KMS-11 (cell line): Measurements from ENCODE around the gene KRT82.

Experiments used
- H2AFZ ChIP-seq: fragments of 200-600 bp; sonication (generic); 2 replicates; pipeline ENCODE4 v1.6.1; 2016; ENCODE audit warnings: antibody characterized with exemption, mixed run types, low read depth
- H3K27ac ChIP-seq: fragments of 200-600 bp; sonication (generic); 2 replicates; pipeline ENCODE4 v1.6.1; 2016; ENCODE audit warnings: mild to moderate bottlenecking, mixed run types
- H3K27me3 ChIP-seq: fragments of 200-600 bp; sonication (generic); 2 replicates; pipeline ENCODE4 v1.6.1; 2017; ENCODE audit warnings: mild to moderate bottlenecking, low read depth, mixed run types, moderate library complexity; ENCODE audit not compliant: insufficient read depth
- H3K36me3 ChIP-seq: fragments of 200-600 bp; sonication (generic); 2 replicates; pipeline ENCODE4 v1.6.1; 2017; ENCODE audit warnings: mild to moderate bottlenecking, mixed run types; ENCODE audit not compliant: insufficient read depth
- H3K4me1 ChIP-seq: fragments of 200-600 bp; sonication (generic); 2 replicates; pipeline ENCODE4 v1.6.1; 2016; ENCODE audit warnings: mild to moderate bottlenecking, low read depth, mixed run types; ENCODE audit not compliant: poor library complexity, severe bottlenecking
- H3K4me2 ChIP-seq: fragments of 200-600 bp; sonication (generic); 2 replicates; pipeline ENCODE4 v1.7.0; 2016; ENCODE audit warnings: mild to moderate bottlenecking, mixed run types
- H3K4me3 ChIP-seq: fragments of 200-600 bp; sonication (generic); IDR thresholded peaks from 2 replicates; pipeline ENCODE4 v1.6.1; 2017; ENCODE audit warnings: low read depth, low read length, mixed read lengths; ENCODE audit not compliant: insufficient read depth
- H3K79me2 ChIP-seq: fragments of 200-600 bp; sonication (generic); 2 replicates; pipeline ENCODE4 v1.6.1; 2016; ENCODE audit warnings: low read depth, mixed run types; ENCODE audit not compliant: insufficient read depth
- H3K9ac ChIP-seq: fragments of 200-600 bp; sonication (generic); 2 replicates; pipeline ENCODE4 v1.6.1; 2016; ENCODE audit warnings: mild to moderate bottlenecking, mixed run types
- H4K20me1 ChIP-seq: fragments of 200-600 bp; sonication (generic); 2 replicates; pipeline ENCODE4 v1.6.1; 2016; ENCODE audit warnings: mild to moderate bottlenecking, mixed run types; ENCODE audit not compliant: insufficient read depth
- TF ChIP-seq, protein P1 (sequence below): fragments of 200-600 bp; sonication (generic); conservative IDR thresholded peaks from 2 replicates; pipeline ENCODE4 v1.6.1; 2017; ENCODE audit warnings: low read depth, mild to moderate bottlenecking, antibody characterized with exemption, low read length, moderate library complexity, mixed read lengths

KRT82 gene

DNA sequence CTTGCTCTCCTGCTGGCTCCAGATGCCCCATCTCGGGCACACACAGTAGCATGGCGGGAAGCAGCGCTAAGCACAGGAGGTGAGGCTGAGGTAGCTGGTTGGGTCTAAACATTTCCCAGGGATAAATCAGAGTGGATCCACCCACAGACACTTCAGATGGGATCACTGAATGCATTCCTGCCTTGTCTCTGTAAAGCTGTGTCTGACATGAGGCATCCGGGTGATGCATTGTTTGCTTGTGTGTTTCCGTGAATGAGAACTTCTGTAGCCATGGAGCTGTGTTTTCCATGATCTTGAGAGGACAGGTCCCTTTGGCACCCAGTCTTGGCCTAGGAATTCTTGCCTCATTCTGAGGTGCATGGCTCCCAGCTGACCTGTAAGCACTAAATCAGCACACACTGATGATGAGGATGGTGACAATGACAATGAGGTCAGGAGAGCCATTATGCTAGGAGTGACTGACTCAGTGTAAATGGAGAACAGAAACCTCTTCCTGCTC, 34.7 kb upstream of the KRT82 start:
- no peak overlapping the region for H2AFZ ChIP-seq
- no peaks in the 10 kb centered on the region for H3K36me3 ChIP-seq
- H3K4me3 ChIP-seq: no peak overlapping the region
- no peak overlapping the region for H3K9ac ChIP-seq
- H3K27me3 ChIP-seq: peaks cover 29% of the 10 kb centered on the region; the same call in 1 of the 2 replicates
- no peaks in the 10 kb centered on the region for H3K4me1 ChIP-seq
- H4K20me1 ChIP-seq: no peaks in the 10 kb centered on the region
- no peak overlapping the region for H3K27ac ChIP-seq
- TF ChIP-seq, protein P1, sequence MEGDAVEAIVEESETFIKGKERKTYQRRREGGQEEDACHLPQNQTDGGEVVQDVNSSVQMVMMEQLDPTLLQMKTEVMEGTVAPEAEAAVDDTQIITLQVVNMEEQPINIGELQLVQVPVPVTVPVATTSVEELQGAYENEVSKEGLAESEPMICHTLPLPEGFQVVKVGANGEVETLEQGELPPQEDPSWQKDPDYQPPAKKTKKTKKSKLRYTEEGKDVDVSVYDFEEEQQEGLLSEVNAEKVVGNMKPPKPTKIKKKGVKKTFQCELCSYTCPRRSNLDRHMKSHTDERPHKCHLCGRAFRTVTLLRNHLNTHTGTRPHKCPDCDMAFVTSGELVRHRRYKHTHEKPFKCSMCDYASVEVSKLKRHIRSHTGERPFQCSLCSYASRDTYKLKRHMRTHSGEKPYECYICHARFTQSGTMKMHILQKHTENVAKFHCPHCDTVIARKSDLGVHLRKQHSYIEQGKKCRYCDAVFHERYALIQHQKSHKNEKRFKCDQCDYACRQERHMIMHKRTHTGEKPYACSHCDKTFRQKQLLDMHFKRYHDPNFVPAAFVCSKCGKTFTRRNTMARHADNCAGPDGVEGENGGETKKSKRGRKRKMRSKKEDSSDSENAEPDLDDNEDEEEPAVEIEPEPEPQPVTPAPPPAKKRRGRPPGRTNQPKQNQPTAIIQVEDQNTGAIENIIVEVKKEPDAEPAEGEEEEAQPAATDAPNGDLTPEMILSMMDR: no peak
- no peak overlapping the region for H3K4me2 ChIP-seq
- H3K79me2 ChIP-seq: no peaks in the 10 kb centered on the region

DNA sequence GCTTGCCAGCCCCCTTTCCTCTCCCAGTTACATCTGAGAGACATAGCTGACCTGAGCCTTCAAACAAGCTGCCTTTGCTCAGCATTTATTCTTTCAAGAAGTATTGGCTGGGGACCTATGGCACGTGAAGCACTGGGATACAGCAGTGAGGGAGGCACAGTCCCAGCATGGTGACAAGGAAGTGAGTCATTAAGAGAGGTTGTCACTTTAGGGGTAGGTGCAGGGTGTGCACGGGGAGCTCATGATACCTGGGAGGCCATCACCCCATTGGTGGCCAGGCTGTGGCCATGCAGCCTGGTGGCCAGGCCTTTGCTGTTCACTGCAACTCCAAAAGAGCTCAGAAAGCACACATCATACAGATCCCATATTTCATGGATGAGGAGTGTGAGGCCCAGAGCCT, 33.7 kb upstream of the KRT82 start:
- Histone ChIP-seq H3K27me3 (peaks cover 31% of the 10 kb centered on the region; the same call in 1 of the 2 replicates), H3K4me2 (no peak overlapping the region), H4K20me1 (no peaks in the 10 kb centered on the region), H3K4me1 (no peaks in the 10 kb centered on the region), H3K79me2 (no peaks in the 10 kb centered on the region), H3K4me3 (no peak overlapping the region), H3K9ac (no peak overlapping the region), H3K36me3 (no peaks in the 10 kb centered on the region), H2AFZ (no peak overlapping the region), H3K27ac (no peak overlapping the region)
- TF ChIP-seq, protein P1: no peak

DNA sequence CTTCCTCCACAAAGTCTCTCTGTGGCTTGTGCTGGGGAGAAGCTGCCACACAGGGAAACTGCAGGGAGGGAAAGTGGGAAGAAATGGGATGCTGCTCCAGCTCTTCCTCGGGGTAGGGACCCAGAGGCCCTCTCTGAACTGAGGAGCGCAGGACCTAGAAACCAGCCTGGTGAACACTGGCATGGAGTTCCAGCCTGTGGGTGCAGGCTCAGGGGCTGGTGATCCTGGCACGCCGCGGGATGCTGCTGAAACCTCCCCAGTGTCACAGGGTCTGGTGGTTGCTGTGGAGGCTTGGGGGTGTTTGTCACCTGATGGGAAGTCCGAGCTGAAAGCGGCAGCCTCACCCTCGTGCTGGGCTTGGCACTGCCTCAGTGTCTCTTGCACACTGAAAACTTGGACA, 33.3 kb upstream of the KRT82 start:
- TF ChIP-seq, protein P1: no peak
- H3K9ac ChIP-seq: no peak overlapping the region

DNA sequence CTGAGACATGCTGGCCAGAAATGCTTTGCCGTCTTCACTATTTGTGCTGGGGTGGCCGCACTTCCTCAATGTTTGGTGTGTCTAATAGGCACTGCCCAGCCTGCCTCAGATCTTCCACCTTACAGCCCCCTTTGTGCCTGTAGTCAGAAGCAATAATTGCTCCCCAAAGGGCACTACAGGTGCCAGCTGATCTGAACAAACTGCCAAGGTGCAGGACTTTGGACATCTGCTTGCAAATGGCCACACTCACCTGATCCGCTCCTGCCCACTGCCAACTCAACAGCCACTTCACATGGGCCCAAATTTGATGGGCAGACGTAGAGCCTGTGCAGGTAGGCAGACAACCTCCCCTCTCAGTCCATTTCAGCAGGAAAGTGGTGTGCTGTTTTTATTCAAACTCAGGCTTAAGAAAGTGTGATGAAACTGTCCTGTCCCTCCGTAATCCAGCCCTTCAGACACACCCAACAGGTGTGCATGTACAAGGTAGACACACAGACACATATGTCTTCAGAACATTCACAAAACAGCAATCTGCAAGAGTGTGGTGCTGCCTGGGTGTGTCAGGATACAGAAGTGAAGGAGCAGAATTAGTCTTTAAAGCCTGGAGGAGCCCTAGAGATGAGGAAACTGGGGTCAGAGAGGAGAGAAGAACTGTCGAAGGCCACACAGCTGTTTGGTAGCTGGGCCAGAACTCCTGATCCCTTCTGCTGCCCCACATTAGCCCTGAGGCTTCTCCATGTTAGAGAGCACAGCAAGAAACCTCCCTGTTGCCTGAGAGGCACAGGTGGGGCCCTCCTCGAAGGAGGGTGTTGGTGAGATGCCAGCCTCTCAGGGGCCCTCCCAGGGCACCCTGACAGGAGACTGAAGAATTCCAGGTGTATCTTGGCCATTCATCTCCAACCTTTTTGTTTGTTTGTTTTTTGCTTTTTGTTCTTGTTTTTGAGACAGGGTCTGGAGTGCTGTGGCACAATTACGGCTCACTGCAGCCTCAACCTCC, 32.5 kb upstream of the KRT82 start:
- Histone ChIP-seq H2AFZ (no peak overlapping the region), H3K36me3 (no peaks in the 10 kb centered on the region), H4K20me1 (no peaks in the 10 kb centered on the region), H3K4me2 (no peak overlapping the region), H3K27ac (no peak overlapping the region), H3K27me3 (peaks cover 38% of the 10 kb centered on the region; the same call in 1 of the 2 replicates), H3K4me1 (no peaks in the 10 kb centered on the region), H3K4me3 (no peak overlapping the region), H3K79me2 (no peaks in the 10 kb centered on the region), H3K9ac (no peak overlapping the region)
- TF ChIP-seq, protein P1: no peak

More for the DNA sequence above, 33.3 kb upstream of the KRT82 start:
- Histone ChIP-seq H3K4me2 (no peak overlapping the region), H3K27me3 (peaks cover 34% of the 10 kb centered on the region; the same call in 1 of the 2 replicates), H3K4me1 (no peaks in the 10 kb centered on the region), H3K27ac (no peak overlapping the region), H3K79me2 (no peaks in the 10 kb centered on the region), H3K36me3 (no peaks in the 10 kb centered on the region), H3K4me3 (no peak overlapping the region), H4K20me1 (no peaks in the 10 kb centered on the region), H2AFZ (no peak overlapping the region)
